Esophagus muscularis mucosa (tissue), 4 donors: Measurements from ENCODE around the gene MYH7. TPM values are rescaled to one million over a fixed set of nuclear protein-coding genes. Genes with fewer than 3 reads are reported as not detected.

Source experiments
- DNase-seq: peaks from one replicate; pipeline ENCODE4 v3.0.0-alpha.2; 2017; ENCODE audit errors: extremely low spot score
- H3K27ac ChIP-seq, 4 donors: fragments of 200-600 bp; sonication (generic); replicated peaks in 1 of 4; 1 replicate in 3 of 4; 2 replicates in 1 of 4; pipeline ENCODE4 v1.5.1; 2016 to 2019; ENCODE audit warnings: mild to moderate bottlenecking in 1 of 4
- H3K27me3 ChIP-seq, 4 donors: fragments of 200-600 bp; sonication (generic); one replicate each; pipeline versions ENCODE4 v1.5.1 to v1.6.0; 2016 to 2019
- H3K36me3 ChIP-seq, 4 donors: fragments of 200-600 bp; sonication (generic); one replicate each; pipeline ENCODE4 v1.5.1; 2016 to 2019
- H3K4me1 ChIP-seq, 4 donors: fragments of 200-600 bp; sonication (generic); one replicate each; pipeline ENCODE4 v1.5.1; 2016 to 2019
- H3K4me3 ChIP-seq, 4 donors: fragments of 200-600 bp; sonication (generic); 1 replicate in 2 of 4; 2 replicates in 2 of 4; pipeline ENCODE4 v1.5.1; 2016 to 2019; ENCODE audit warnings: mild to moderate bottlenecking in 4 of 4, moderate library complexity in 1 of 4
- H3K9me3 ChIP-seq, 4 donors: fragments of 200-600 bp; sonication (generic); 1 replicate in 3 of 4; 2 replicates in 1 of 4; pipeline ENCODE4 v1.5.1; 2016 to 2019
- CTCF ChIP-seq, 3 experiments: fragments of 200-600 bp in 2 of 3; fragments of 450-650 bp in 1 of 3; sonication (generic) in 2 of 3; IDR thresholded peaks; one replicate each; pipeline ENCODE4 v1.5.1; 2017 to 2019; ENCODE audit warnings: antibody characterized with exemption in 3 of 3, mild to moderate bottlenecking in 2 of 3, moderate library complexity in 1 of 3
- EP300 ChIP-seq: sonication (generic); formaldehyde crosslinking; IDR thresholded peaks from one replicate; pipeline ENCODE4 v1.6.1; 2017; ENCODE audit warnings: antibody characterized with exemption
- POLR2A ChIP-seq: fragments of 450-650 bp; IDR thresholded peaks from one replicate; pipeline ENCODE4 v1.6.1; 2017; ENCODE audit warnings: antibody characterized with exemption, moderate library complexity, mild to moderate bottlenecking, low read depth
- POLR2AphosphoS5 ChIP-seq, 2 donors: sonication (generic); formaldehyde crosslinking; IDR thresholded peaks; one replicate each; pipeline ENCODE4 v1.6.1; 2017; ENCODE audit warnings: antibody characterized with exemption in 2 of 2
- WGBS: methylation state at CpG from one replicate; pipeline ENCODE4 v1.1.5; 2018; 5-methylcytosine and 5-hydroxymethylcytosine counted together
- intact Hi-C: fragments of 100-400 bp; cut with DNase I; formaldehyde crosslinking; loops from one replicate; pipeline ENCODE4 v1.15.1; 2023
- total RNA-seq, 4 donors: library from RNA; depleted of rRNA; stranded (reverse); fragments of >200 nt; gene quantifications; one replicate each; pipeline versions ENCODE4 v1.1.0 to v1.2.1, GENCODE V29; 2016

MYH7 gene
- total RNA-seq, 4 donors from 2014 or later: 0.11 to 0.26 TPM; not detected in 2

DNA sequence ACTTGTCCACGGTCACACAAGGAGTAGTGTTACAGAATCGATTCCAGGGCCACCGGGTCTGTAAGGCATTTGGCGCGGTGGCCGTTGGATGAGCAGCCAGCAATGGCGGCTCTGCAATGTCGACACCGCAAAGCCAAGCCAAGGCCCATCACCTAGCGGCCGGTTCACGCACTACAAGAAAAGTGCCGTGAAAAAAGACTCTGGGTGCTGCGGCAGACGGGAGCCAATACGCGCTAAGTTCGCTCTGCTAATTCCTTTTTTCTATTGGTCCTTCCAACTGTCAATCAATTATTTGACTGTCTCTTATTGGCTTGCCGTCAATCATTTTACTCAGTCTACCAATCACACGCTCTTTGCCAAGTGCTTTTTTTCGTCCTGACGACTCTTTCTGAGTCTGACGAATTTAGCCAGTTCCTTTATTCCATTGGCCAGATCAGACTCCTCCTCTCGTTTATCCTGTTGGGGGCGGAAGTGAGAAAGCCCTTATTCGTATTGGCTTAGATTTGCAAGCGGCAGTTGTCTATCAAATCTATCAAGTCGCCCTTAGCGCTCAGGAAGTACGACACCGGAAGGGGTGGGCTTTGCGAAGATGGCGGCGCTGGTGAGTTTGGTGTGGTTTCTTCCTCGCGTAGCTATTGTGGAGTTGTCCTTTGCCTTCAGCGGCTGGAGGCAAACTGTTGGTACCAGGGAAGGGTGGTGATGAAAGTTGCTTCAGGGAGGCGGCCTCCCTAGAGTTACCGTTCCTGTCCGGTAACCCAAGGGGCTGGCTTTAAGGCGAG lies 33.9 kb upstream of the MYH7 start, which contains the start of gene NGDN:
TSS of gene NGDN (plus strand) at position 577 of the 779 bp plus-strand sequence. CDS start at position 590, 13 bp downstream.
- Histone ChIP-seq H3K27me3 (no peaks in the 10 kb centered on the region), H3K4me3 (peak within 1 kb of the TSS; percentile 71 to 95 (median 92)), H3K9me3 (no peaks in the 10 kb centered on the region), H3K36me3 (peaks cover 30 to 37% (median 35%) of the 10 kb centered on the region in 4 donors), H3K27ac (peak within 1 kb of the TSS; percentile 80 to 87 (median 86)), H3K4me1 (peaks cover 6 to 12% (median 9%) of the 10 kb centered on the region in 4 donors)
- intact Hi-C loops: loop anchor here (5.0 kb wide), 1 partner anchor 142 kb away; no protein-coding TSS in a partner anchor
- DNase-seq: peak; percentile 99
- 3% methylated on average over 35 of the region's 41 CpGs for WGBS
- TF ChIP-seq EP300 (no peak), CTCF (IDR thresholded peaks at IDR 0.05) (peak; percentile 73 to 88 (median 86)), POLR2AphosphoS5 (IDR thresholded peaks at IDR 0.05) (peak; percentile 88 to 92), POLR2A (peak; percentile 31)

GRCh38 chr14:23468704-23469126 lies 33.3 kb upstream of the MYH7 start:
- no peaks in the 10 kb centered on the region for H3K9me3 ChIP-seq
- DNase-seq: no peak
- peak overlapping the region; percentile 80 to 87 (median 83) for H3K27ac ChIP-seq
- H3K4me3 ChIP-seq: peak overlapping the region; percentile 56 to 93 (median 82)
- peaks cover 6 to 12% (median 9%) of the 10 kb centered on the region in 4 donors for H3K4me1 ChIP-seq
- no peaks in the 10 kb centered on the region for H3K27me3 ChIP-seq
- intact Hi-C loops: loop anchor here (5.0 kb wide), 1 partner anchor 141 kb away; no protein-coding TSS in a partner anchor
- TF ChIP-seq POLR2AphosphoS5 (IDR thresholded peaks at IDR 0.05): no peak
- TF ChIP-seq CTCF (IDR thresholded peaks at IDR 0.05): no peak
- no peak for TF ChIP-seq EP300
- TF ChIP-seq POLR2A: no peak
- peaks cover 24 to 31% (median 29%) of the 10 kb centered on the region in 4 donors for H3K36me3 ChIP-seq
- 78% methylated on average over 15 of the region's 15 CpGs for WGBS

DNA sequence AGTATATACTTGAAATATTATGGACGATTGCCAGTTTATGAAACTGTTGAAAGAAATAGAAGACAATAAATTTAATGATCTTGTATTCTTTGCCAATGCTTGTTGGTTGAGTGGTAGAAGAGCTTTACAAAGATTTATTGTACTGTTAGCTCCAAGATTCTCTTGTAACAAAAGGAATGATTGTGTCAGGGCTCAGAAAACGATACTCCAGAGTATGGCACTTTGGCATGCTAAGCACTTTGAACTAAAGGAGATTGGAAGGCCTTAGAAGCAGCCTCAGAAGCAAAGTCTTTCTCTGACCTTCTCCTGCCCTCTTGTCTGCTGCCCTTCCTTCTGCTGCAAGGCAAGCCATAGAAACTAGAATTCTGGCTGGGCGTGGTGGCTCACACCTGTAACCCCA lies 29.8 kb upstream of the MYH7 start:
- H3K9me3 ChIP-seq: no peaks in the 10 kb centered on the region
- no peaks in the 10 kb centered on the region for H3K36me3 ChIP-seq
- no peak overlapping the region for H3K4me3 ChIP-seq
- DNase-seq: no peak
- H3K27ac ChIP-seq: no peak overlapping the region
- intact Hi-C loops: loop anchor here (5.0 kb wide), 1 partner anchor 138 kb away; no protein-coding TSS in a partner anchor
- TF ChIP-seq EP300 (no peak), CTCF (IDR thresholded peaks at IDR 0.05) (no peak), POLR2A (no peak), POLR2AphosphoS5 (IDR thresholded peaks at IDR 0.05) (no peak)
- no peaks in the 10 kb centered on the region for H3K27me3 ChIP-seq
- 66% methylated on average over 2 of the region's 3 CpGs for WGBS
- H3K4me1 ChIP-seq: peaks cover 3 to 5% (median 4%) of the 10 kb centered on the region in 4 donors

DNA sequence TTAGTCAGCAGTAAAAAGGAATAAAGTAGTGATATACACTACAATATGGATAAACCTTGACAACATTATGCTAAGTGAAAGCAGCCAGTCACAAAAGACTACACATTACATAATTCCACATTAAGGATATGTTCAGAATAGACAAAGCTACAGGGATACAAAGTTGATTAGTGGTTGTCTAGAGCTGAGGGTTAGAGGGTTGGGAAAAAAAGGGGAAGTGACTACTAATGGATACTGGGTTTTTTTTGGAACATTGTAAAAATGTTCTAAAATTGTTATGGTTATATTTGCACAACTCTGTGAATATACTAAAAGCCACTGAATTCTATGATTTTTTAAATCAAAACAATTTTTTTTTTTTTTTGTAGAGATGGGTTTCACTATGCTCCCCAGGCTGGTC lies 29.2 kb upstream of the MYH7 start:
- no peaks in the 10 kb centered on the region for H3K36me3 ChIP-seq
- intact Hi-C loops: loop anchor here (5.0 kb wide), 1 partner anchor 137 kb away; no protein-coding TSS in a partner anchor
- H3K4me3 ChIP-seq: no peak overlapping the region
- no peak overlapping the region for H3K27ac ChIP-seq
- H3K9me3 ChIP-seq: no peaks in the 10 kb centered on the region
- DNase-seq: no peak
- TF ChIP-seq POLR2AphosphoS5 (IDR thresholded peaks at IDR 0.05) (no peak), EP300 (no peak), CTCF (IDR thresholded peaks at IDR 0.05) (no peak), POLR2A (no peak)
- H3K4me1 ChIP-seq: no peaks in the 10 kb centered on the region
- H3K27me3 ChIP-seq: no peaks in the 10 kb centered on the region
